A549 (cell line): ENCODE results near the gene IFTAP. TPM values are rescaled to one million over a fixed set of nuclear protein-coding genes. Genes with fewer than 3 reads are reported as not detected.

ENCODE experiments used
- ATAC-seq, 2 experiments: fragments of 200-7000 bp in 1 of 2; fragments of >200 bp in 1 of 2; cut with Nextera tagmentation in 1 of 2; cut with Tn5 transposase in 1 of 2; 3 replicates each; pipeline versions ENCODE4 v1.8.0 to v1.9.1; 2018 to 2020; ENCODE audit warnings: mild to moderate bottlenecking in 1 of 2, moderate library complexity in 1 of 2
- CTCF ChIA-PET: fragments of 300-600 bp; sonication (Branson Sonifier 250); formaldehyde crosslinking; extraction: SDS; loops from one replicate; lab custom pipeline; 2021; ENCODE audit warnings: antibody characterized with exemption, inconsistent platforms; lab: Yijun Ruan, JAX
- POLR2A ChIA-PET: fragments of 350-600 bp; formaldehyde crosslinking; extraction: SDS; loops from one replicate; lab custom pipeline; 2021; ENCODE audit warnings: antibody characterized with exemption, inconsistent platforms; lab: Yijun Ruan, JAX
- DNase-seq, 2 experiments: peaks; one replicate each; pipeline versions ENCODE4 v3.0.0 to v3.0.0-alpha.2; 2011 to 2016; ENCODE audit warnings: low read depth in 1 of 2, low spot score in 1 of 2
- FAIRE-seq: peaks from 2 replicates; lab custom pipeline; 2011; peaks lifted over from hg19 to GRCh38; lab: Jason Lieb, UNC
- H3K27ac ChIP-seq, 2 experiments: fragments of >200 bp; sonication (Bioruptor Twin); formaldehyde crosslinking; 3 replicates each; pipeline ENCODE4 v1.5.1; 2016 to 2017
- H3K4me1 ChIP-seq: fragments of >200 bp; sonication (Bioruptor Twin); formaldehyde crosslinking; 3 replicates; pipeline ENCODE4 v1.6.1; 2016
- H3K4me2 ChIP-seq: fragments of >200 bp; sonication (Bioruptor Twin); formaldehyde crosslinking; 3 replicates; pipeline ENCODE4 v1.6.1; 2016
- H3K4me3 ChIP-seq: fragments of >200 bp; sonication (Bioruptor Twin); formaldehyde crosslinking; 3 replicates; pipeline ENCODE4 v1.5.1; 2016
- H3K9me3 ChIP-seq: fragments of >200 bp; sonication (Bioruptor Twin); formaldehyde crosslinking; 3 replicates; pipeline ENCODE4 v1.6.1; 2016
- BCL3 ChIP-seq: fragments of >200 bp; sonication (Bioruptor Twin); formaldehyde crosslinking; IDR thresholded peaks from 3 replicates; pipeline ENCODE4 v1.6.1; 2016
- BHLHE40 ChIP-seq: IDR thresholded peaks from 2 replicates; pipeline ENCODE4 v1.6.1; 2012; ENCODE audit warnings: low read depth, low read length, inconsistent platforms
- CBX2 ChIP-seq: fragments of 200-600 bp; sonication (generic); IDR thresholded peaks from 2 replicates; pipeline ENCODE4 v1.6.1; 2016; ENCODE audit warnings: low read depth, mild to moderate bottlenecking, borderline replicate concordance
- CTCF ChIP-seq: fragments of >200 bp; sonication (Bioruptor Twin); formaldehyde crosslinking; IDR thresholded peaks from 3 replicates; pipeline ENCODE4 v1.5.1; 2016
- E2F6 ChIP-seq: IDR thresholded peaks from 2 replicates; pipeline ENCODE4 v1.6.1; 2012; ENCODE audit warnings: low read depth, borderline replicate concordance
- FOXS1 ChIP-seq: fragments of 250-450 bp; sonication (Bioruptor Pico); IDR thresholded peaks from 2 replicates; pipeline ENCODE4 v1.5.0; 2020; ENCODE audit warnings: mild to moderate bottlenecking, moderate library complexity
- HES2 ChIP-seq: fragments of >200 bp; sonication (Bioruptor Twin); formaldehyde crosslinking; IDR thresholded peaks from 2 replicates; pipeline ENCODE4 v1.6.1; 2016
- HMGXB4 ChIP-seq: fragments of 250-450 bp; sonication (Bioruptor Pico); IDR thresholded peaks from 2 replicates; pipeline ENCODE4 v1.5.0; 2021; ENCODE audit warnings: mild to moderate bottlenecking, moderate library complexity, borderline replicate concordance
- HOXB5 ChIP-seq: fragments of 250-450 bp; sonication (Bioruptor Pico); IDR thresholded peaks from 2 replicates; pipeline ENCODE4 v1.5.0; 2020; ENCODE audit warnings: mild to moderate bottlenecking, moderate library complexity
- JUNB ChIP-seq: fragments of >200 bp; sonication (Bioruptor Twin); formaldehyde crosslinking; IDR thresholded peaks from 2 replicates; pipeline ENCODE4 v1.6.1; 2016
- MAX ChIP-seq: IDR thresholded peaks from 2 replicates; pipeline ENCODE4 v1.6.1; 2012
- NPAS2 ChIP-seq: fragments of 250-450 bp; sonication (Bioruptor Pico); IDR thresholded peaks from 2 replicates; pipeline ENCODE4 v1.8.0; 2022; ENCODE audit warnings: mild to moderate bottlenecking, moderate library complexity, borderline replicate concordance
- NR3C1 ChIP-seq: fragments of >200 bp; sonication (Bioruptor Twin); formaldehyde crosslinking; IDR thresholded peaks from 3 replicates; pipeline ENCODE4 v1.6.1; 2017
- PBX3 ChIP-seq: IDR thresholded peaks from 2 replicates; pipeline ENCODE4 v1.6.1; 2012
- POLR2AphosphoS2 ChIP-seq: conservative IDR thresholded peaks from 2 replicates; pipeline ENCODE4 v1.6.1; 2012; ENCODE audit warnings: low read length, improper control_type of control experiment, inconsistent platforms
- RFX5 ChIP-seq: fragments of 450-650 bp; IDR thresholded peaks from 2 replicates; pipeline ENCODE4 v1.7.1; 2014; ENCODE audit warnings: antibody characterized with exemption, mild to moderate bottlenecking, moderate library complexity
- SREBF2 ChIP-seq: fragments of 450-650 bp; IDR thresholded peaks from 2 replicates; pipeline ENCODE4 v1.6.1; 2014; ENCODE audit warnings: mild to moderate bottlenecking, moderate library complexity
- TFCP2L1 ChIP-seq: fragments of 250-450 bp; sonication (Bioruptor Pico); IDR thresholded peaks from 2 replicates; pipeline ENCODE4 v1.5.0; 2021; ENCODE audit warnings: mild to moderate bottlenecking
- ZFP36 ChIP-seq: fragments of 450-650 bp; IDR thresholded peaks from 2 replicates; pipeline ENCODE4 v1.6.1; 2014; ENCODE audit warnings: borderline replicate concordance; ENCODE audit not compliant: partially characterized antibody
- ZNF302 ChIP-seq: fragments of 250-450 bp; sonication (Bioruptor Pico); IDR thresholded peaks from 2 replicates; pipeline ENCODE4 v1.9.0; 2021; ENCODE audit warnings: inconsistent platforms, mild to moderate bottlenecking, moderate library complexity
- WGBS: methylation state at CpG from one replicate; pipeline ENCODE4 v1.1.6; 2017; ENCODE audit errors: missing lambda C conversion rate; 5-methylcytosine and 5-hydroxymethylcytosine counted together
- polyA plus RNA-seq, 4 experiments: library from polyadenylated mRNA; depleted of rRNA in 3 of 4; stranded (reverse); fragments of >200 nt; fragmentation: RNase III in 1 of 4; extraction: RNeasy Plus Mini Kit Qiagen cat#74134 plus additional on column Dnase treatment in 1 of 4; gene quantifications; 2 replicates in 3 of 4; 3 replicates in 1 of 4; pipeline ENCODE4 v1.2.3, GENCODE V29; 2011 to 2017

The IFTAP gene
- polyA plus RNA-seq, 2 of the 4 experiments (the other 2 are of a cell fraction): 34.7 to 52.4 TPM

GRCh38 chr11:36657610-36658267 lies 63.4 kb downstream of the IFTAP start:
- DNase-seq (no peak), ATAC-seq (no peak), FAIRE-seq (no peak)
- H3K9me3 ChIP-seq: 0 out of 3 replicates have a peak, but pooled peaks cover 3% of the 10 kb centered on the region
- ChIA-PET CTCF (interaction anchor here (1.2 kb wide), 1 partner anchor 15 kb away, joined by 3 read pairs; no protein-coding TSS in a partner anchor), POLR2A (no interaction called here)
- H3K4me2 ChIP-seq: no peak overlapping the region
- TF ChIP-seq HMGXB4 (no peak), SREBF2 (no peak), PBX3 (no peak), POLR2AphosphoS2 (no peak), ZFP36 (no peak), RFX5 (no peak), CBX2 (no peak), CTCF (no peak), NPAS2 (CRISPR knock-in tag) (no peak), HOXB5 (CRISPR knock-in tag) (no peak), JUNB (no peak), E2F6 (no peak), TFCP2L1 (no peak), BHLHE40 (no peak), FOXS1 (CRISPR knock-in tag) (no peak), HES2 (no peak), NR3C1 (no peak), BCL3 (no peak), ZNF302 (CRISPR knock-in tag) (no peak), MAX (no peak)
- H3K4me1 ChIP-seq: 0 out of 3 replicates have a peak, but pooled peaks cover 4% of the 10 kb centered on the region
- no peak overlapping the region for H3K4me3 ChIP-seq
- H3K27ac ChIP-seq: no peak overlapping the region
- WGBS: 64% methylated on average over 6 of the region's 6 CpGs
